HUES64 (cell line): ENCODE measurements around the gene SORL1.

Experiments used
- H3K27ac ChIP-seq: 2 replicates; pipeline ENCODE4 v1.7.0; 2013; ENCODE audit warnings: low read depth, low read length, inconsistent platforms
- H3K27me3 ChIP-seq: 2 replicates; pipeline ENCODE4 v1.6.1; 2013; ENCODE audit warnings: mild to moderate bottlenecking, low read length; ENCODE audit not compliant: insufficient read depth
- H3K36me3 ChIP-seq: 2 replicates; pipeline ENCODE4 v1.6.1; 2013; ENCODE audit warnings: mild to moderate bottlenecking, low read length; ENCODE audit not compliant: insufficient read depth
- H3K4me1 ChIP-seq: 2 replicates; pipeline ENCODE4 v1.6.1; 2013; ENCODE audit warnings: mild to moderate bottlenecking, low read length, moderate library complexity; ENCODE audit not compliant: insufficient read depth
- H3K4me3 ChIP-seq: 2 replicates; pipeline ENCODE4 v1.5.1; 2013; ENCODE audit warnings: mild to moderate bottlenecking, low read length, moderate library complexity
- H3K9ac ChIP-seq: 2 replicates; pipeline ENCODE4 v1.6.1; 2013; ENCODE audit warnings: mild to moderate bottlenecking, low read depth, low read length
- H3K9me3 ChIP-seq: 2 replicates; pipeline ENCODE4 v1.6.1; 2013; ENCODE audit warnings: low read depth, low read length; ENCODE audit not compliant: insufficient read depth
- WGBS: fragments of 150-250, 120-280 bp; methylation state at CpG from one replicate; pipeline ENCODE4 v1.1.7; 2013; ENCODE audit warnings: missing lambda C conversion rate; 5-methylcytosine and 5-hydroxymethylcytosine counted together

The SORL1 gene

DNA sequence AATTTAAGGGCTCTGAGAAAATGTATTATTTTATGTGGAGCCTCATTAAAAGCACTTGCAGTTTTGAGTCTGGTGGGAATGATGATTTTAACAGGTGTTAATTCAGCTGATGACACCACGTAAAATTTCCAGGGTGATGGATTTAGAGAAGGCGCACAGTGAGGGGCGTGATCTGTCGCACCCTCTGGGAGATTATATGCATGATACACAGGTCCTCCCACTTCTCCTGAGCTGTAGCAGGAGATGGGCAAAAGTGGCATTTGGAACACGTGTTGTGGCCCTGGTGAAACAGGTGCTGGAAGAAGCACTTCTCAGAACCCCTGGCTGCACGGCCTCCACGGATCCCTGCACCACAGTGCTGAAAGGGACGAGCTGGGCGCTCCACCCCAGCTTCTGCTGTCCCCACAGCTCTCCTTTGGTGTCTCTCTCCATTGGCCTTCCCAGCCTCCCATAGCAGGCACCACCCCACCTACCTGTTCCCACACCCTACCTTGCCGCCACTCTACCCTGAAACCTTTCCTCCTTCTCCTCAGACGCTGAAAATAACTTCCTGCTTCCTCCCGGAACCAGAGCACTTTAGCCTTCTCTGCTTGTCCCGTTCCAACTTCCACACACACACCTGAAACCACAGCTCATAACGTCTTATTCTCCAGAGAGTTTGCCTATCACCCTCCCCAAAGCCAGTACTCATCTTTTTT is 6.9 kb upstream of the SORL1 start:
- Histone ChIP-seq H3K27me3 (no peaks in the 10 kb centered on the region), H3K4me1 (peaks cover 12% of the 10 kb centered on the region; the same call in 1 of the 2 replicates), H3K27ac (no peak overlapping the region), H3K36me3 (no peaks in the 10 kb centered on the region), H3K9ac (no peak overlapping the region), H3K9me3 (no peaks in the 10 kb centered on the region), H3K4me3 (no peak overlapping the region)
- 89% methylated on average over 14 of the region's 14 CpGs for WGBS

DNA sequence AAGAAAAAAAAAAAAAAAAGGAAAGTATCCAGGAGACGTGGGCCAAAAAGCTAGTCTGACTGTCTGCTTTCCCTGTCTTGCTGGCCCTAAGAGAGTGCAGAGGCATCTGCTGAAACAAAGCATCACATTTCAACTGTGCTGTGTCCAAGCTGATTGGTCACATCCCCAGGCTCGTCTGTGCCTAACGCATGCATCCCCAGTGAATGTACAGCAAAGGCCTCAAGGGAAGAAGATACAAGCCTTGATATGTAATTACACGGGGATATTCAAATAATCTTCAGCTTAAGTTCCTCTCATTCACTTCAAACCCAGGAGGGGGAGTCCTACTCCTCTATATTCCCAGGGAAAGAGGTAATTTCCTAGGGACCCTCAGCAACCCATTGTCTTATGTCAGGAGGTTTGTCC is 5.4 kb upstream of the SORL1 start:
- Histone ChIP-seq H3K36me3 (no peaks in the 10 kb centered on the region), H3K27me3 (peaks cover 14% of the 10 kb centered on the region), H3K4me1 (peaks cover 17% of the 10 kb centered on the region), H3K27ac (no peak overlapping the region), H3K9me3 (no peaks in the 10 kb centered on the region), H3K9ac (no peak overlapping the region), H3K4me3 (no peak overlapping the region)
- WGBS = 47% methylated on average over 4 of the region's 4 CpGs

DNA sequence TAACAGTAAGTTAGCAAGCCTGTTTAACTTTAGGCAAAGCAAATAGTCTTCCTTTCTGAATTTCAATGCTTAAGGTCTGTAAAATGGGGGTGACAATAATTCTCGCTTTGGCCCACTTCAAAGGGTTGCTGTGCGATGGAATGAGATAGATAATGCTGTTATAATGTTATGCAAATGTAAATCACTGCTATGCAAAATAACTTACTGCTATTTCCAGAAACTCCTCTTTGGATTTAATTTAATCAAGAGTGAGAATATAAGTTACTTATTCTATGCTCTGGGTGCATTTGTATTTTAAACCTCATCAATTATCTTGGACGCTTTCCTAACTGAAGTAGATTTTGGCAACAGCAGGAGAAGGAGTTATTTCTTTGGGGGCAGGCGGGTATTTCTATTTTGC is 4.1 kb upstream of the SORL1 start:
- Histone ChIP-seq H3K9ac (no peak overlapping the region), H3K4me3 (no peak overlapping the region), H3K36me3 (no peaks in the 10 kb centered on the region), H3K27ac (no peak overlapping the region), H3K9me3 (no peaks in the 10 kb centered on the region), H3K27me3 (peaks cover 14% of the 10 kb centered on the region), H3K4me1 (peaks cover 17% of the 10 kb centered on the region)
- WGBS = 85% methylated on average over 4 of the region's 4 CpGs

GRCh38 chr11:121448431-121448941 is 3.6 kb upstream of the SORL1 start:
- WGBS = 68% methylated on average over 3 of the region's 3 CpGs
- Histone ChIP-seq H3K36me3 (no peaks in the 10 kb centered on the region), H3K27ac (no peak overlapping the region), H3K4me1 (peaks cover 18% of the 10 kb centered on the region), H3K27me3 (peaks cover 14% of the 10 kb centered on the region), H3K9ac (no peak overlapping the region), H3K4me3 (no peak overlapping the region), H3K9me3 (no peaks in the 10 kb centered on the region)

- Histone ChIP-seq H3K4me1 (peaks cover 15% of the 10 kb centered on the region), H3K4me3 (no peak overlapping the region), H3K36me3 (no peaks in the 10 kb centered on the region), H3K9ac (no peak overlapping the region), H3K27ac (no peak overlapping the region), H3K27me3 (peaks cover 14% of the 10 kb centered on the region), H3K9me3 (no peaks in the 10 kb centered on the region)
- WGBS = 93% methylated on average over 3 of the region's 4 CpGs
Measured at GRCh38 chr11:121449123-121449522, 3.0 kb upstream of the SORL1 start.

- no peaks in the 10 kb centered on the region for H3K9me3 ChIP-seq
- no peak overlapping the region for H3K4me3 ChIP-seq
- no peaks in the 10 kb centered on the region for H3K36me3 ChIP-seq
- H3K27me3 ChIP-seq = peaks cover 14% of the 10 kb centered on the region
- H3K4me1 ChIP-seq = peaks cover 15% of the 10 kb centered on the region
- no peak overlapping the region for H3K27ac ChIP-seq
- H3K9ac ChIP-seq = no peak overlapping the region
- 94% methylated on average over 2 of the region's 2 CpGs for WGBS
Measured at GRCh38 chr11:121449626-121450025, 2.5 kb upstream of the SORL1 start.

- Histone ChIP-seq H3K27ac (no peak overlapping the region), H3K4me3 (no peak overlapping the region), H3K9ac (no peak overlapping the region)
Measured at GRCh38 chr11:121450401-121450800, 1.7 kb upstream of the SORL1 start.

GRCh38 chr11:121451178-121451985 is 732 bp upstream of the SORL1 start:
- H3K27me3 ChIP-seq = peaks cover 14% of the 10 kb centered on the region
- H3K4me3 ChIP-seq = peak overlapping the region; percentile 93
- peaks cover 19% of the 10 kb centered on the region for H3K4me1 ChIP-seq
- no peaks in the 10 kb centered on the region for H3K36me3 ChIP-seq
- H3K9me3 ChIP-seq = no peaks in the 10 kb centered on the region
- H3K27ac ChIP-seq = peak overlapping the region; percentile 58; the same call in 1 of the 2 replicates
- WGBS = 37% methylated on average over 22 of the region's 22 CpGs
- H3K9ac ChIP-seq = peak overlapping the region; percentile 90

More at GRCh38 chr11:121450401-121450800, 1.7 kb upstream of the SORL1 start:
- Histone ChIP-seq H3K36me3 (no peaks in the 10 kb centered on the region), H3K4me1 (peaks cover 15% of the 10 kb centered on the region), H3K27me3 (peaks cover 14% of the 10 kb centered on the region), H3K9me3 (no peaks in the 10 kb centered on the region)
- no CpG with 5 or more reads among the region's 1 CpG for WGBS

DNA sequence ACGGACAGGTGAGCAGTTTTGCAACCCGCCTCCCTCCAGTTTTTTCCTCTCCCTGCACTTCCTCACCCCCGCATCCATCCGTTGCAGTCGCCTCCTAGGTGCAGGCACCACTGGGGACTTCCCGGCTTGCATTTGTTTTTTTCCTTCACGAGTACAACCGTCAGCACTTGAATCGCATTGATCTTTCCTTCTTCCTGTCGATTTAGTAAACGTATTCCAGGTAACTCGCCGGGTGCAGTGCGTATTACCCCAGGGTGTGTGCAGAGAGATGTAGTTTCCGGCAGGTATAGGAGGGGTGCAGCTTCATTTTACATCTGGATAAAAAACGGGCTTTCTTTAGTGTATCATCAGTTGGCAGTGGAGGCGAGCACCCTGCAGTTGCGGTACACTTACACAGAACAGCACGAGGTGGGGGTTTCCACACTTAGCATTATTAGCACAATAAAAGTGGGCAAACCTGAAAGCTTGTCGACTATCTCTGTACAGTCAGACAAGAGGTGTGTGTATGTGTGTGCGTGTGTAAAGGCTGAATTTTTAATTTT is 566 bp downstream of the SORL1 start, which contains the start of gene SORL1-AS1:
Gene SORL1-AS1, minus strand, starts transcription at position 359 of the 542 bp plus-strand sequence.
- H3K4me1 ChIP-seq = peaks cover 25% of the 10 kb centered on the region
- H3K9ac ChIP-seq = peak within 1 kb of the TSS; percentile 90
- WGBS = 3% methylated on average over 20 of the region's 21 CpGs
- peaks cover 14% of the 10 kb centered on the region for H3K27me3 ChIP-seq
- peak within 1 kb of the TSS; percentile 73; the same call in 1 of the 2 replicates for H3K27ac ChIP-seq
- H3K4me3 ChIP-seq = peak within 1 kb of the TSS; percentile 93
- no peaks in the 10 kb centered on the region for H3K36me3 ChIP-seq
- H3K9me3 ChIP-seq = no peaks in the 10 kb centered on the region

GRCh38 chr11:121453589-121454299 is 1.6 kb downstream of the SORL1 start:
- Histone ChIP-seq H3K9me3 (no peaks in the 10 kb centered on the region), H3K27ac (no peak overlapping the region), H3K4me1 (peaks cover 36% of the 10 kb centered on the region), H3K9ac (no peak overlapping the region), H3K27me3 (peaks cover 14% of the 10 kb centered on the region), H3K36me3 (no peaks in the 10 kb centered on the region; the same call in 1 of the 2 replicates), H3K4me3 (peak overlapping the region; percentile 93)
- 73% methylated on average over 6 of the region's 6 CpGs for WGBS
